Glutamatergic neuron (in vitro differentiated cells): ENCODE measurements around the gene AASDH. TPM values are rescaled to one million over a fixed set of nuclear protein-coding genes. Genes with fewer than 3 reads are reported as not detected.
"Not testable (repeated sequence)": the region's sequence is repeated elsewhere in the genome, so short reads cannot be mapped to it uniquely, and the experiment has no call there.

ENCODE experiments used
- DNase-seq: peaks from one replicate; pipeline ENCODE4 v3.0.0; 2022
- H3K27ac Mint-ChIP-seq: one replicate; pipeline ENCODE4 v1.8.0; 2020; ENCODE audit warnings: mild to moderate bottlenecking, mixed read lengths, inconsistent platforms; ENCODE audit not compliant: unreplicated experiment
- H3K27me3 Mint-ChIP-seq: one replicate; pipeline ENCODE4 v1.8.0; 2020; ENCODE audit warnings: mild to moderate bottlenecking, moderate library complexity, mixed read lengths, inconsistent platforms; ENCODE audit not compliant: unreplicated experiment
- H3K36me3 Mint-ChIP-seq: one replicate; pipeline ENCODE4 v1.8.0; 2020; ENCODE audit warnings: mild to moderate bottlenecking, mixed read lengths, inconsistent platforms; ENCODE audit not compliant: unreplicated experiment
- H3K4me1 Mint-ChIP-seq: one replicate; pipeline ENCODE4 v1.8.0; 2020; ENCODE audit warnings: mild to moderate bottlenecking, low read depth, mixed read lengths, inconsistent platforms; ENCODE audit not compliant: unreplicated experiment
- H3K4me3 Mint-ChIP-seq: one replicate; pipeline ENCODE4 v1.8.0; 2020; ENCODE audit warnings: mild to moderate bottlenecking, mixed read lengths, inconsistent platforms; ENCODE audit not compliant: unreplicated experiment
- H3K9me3 Mint-ChIP-seq: one replicate; pipeline ENCODE4 v1.8.0; 2020; ENCODE audit warnings: mild to moderate bottlenecking, moderate library complexity, mixed read lengths, inconsistent platforms; ENCODE audit not compliant: unreplicated experiment
- total RNA-seq: library from RNA; stranded (reverse); fragmentation: NEBNext Ultra II Directional; extraction: Animal tissue kit (Norgen Biotek cat#: 25700); gene quantifications from one replicate; pipeline ENCODE4 v1.2.1, GENCODE V29; 2021; ENCODE audit not compliant: unreplicated experiment
- TF ChIP-seq, protein P1 (sequence below): fragments of 200-600 bp; sonication (generic); IDR thresholded peaks from one replicate; pipeline ENCODE4 v1.5.0; 2021; ENCODE audit not compliant: partially characterized antibody, unreplicated experiment

AASDH gene
- total RNA-seq, 1 donor from 2014 or later, result 12.1 TPM

DNA sequence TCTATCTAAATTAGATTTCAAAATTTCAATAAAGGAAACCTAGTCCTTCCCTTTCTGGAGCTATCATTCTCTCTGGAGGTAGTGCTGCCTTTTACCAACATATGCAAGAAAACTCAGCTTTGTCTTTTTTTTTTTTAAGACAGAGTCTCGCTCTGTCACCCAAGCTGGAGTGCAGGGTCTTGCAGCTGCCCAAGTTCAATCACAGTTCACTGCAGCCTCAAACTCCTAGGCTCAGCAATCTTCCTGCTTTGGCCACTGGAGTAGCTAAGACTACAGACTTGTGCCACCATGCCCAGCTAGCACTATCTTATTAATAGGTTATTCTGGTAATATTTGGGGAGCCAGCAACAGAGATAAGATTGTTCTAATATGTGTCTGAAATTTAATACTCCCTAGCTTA is 12.3 kb downstream of the AASDH start:
- Mint-ChIP-seq H3K27ac (no peak overlapping the region), H3K4me1 (peaks cover 4% of the 10 kb centered on the region), H3K9me3 (no peaks in the 10 kb centered on the region), H3K27me3 (no peaks in the 10 kb centered on the region), H3K4me3 (no peak overlapping the region), H3K36me3 (no peaks in the 10 kb centered on the region)
- TF ChIP-seq, protein P1, sequence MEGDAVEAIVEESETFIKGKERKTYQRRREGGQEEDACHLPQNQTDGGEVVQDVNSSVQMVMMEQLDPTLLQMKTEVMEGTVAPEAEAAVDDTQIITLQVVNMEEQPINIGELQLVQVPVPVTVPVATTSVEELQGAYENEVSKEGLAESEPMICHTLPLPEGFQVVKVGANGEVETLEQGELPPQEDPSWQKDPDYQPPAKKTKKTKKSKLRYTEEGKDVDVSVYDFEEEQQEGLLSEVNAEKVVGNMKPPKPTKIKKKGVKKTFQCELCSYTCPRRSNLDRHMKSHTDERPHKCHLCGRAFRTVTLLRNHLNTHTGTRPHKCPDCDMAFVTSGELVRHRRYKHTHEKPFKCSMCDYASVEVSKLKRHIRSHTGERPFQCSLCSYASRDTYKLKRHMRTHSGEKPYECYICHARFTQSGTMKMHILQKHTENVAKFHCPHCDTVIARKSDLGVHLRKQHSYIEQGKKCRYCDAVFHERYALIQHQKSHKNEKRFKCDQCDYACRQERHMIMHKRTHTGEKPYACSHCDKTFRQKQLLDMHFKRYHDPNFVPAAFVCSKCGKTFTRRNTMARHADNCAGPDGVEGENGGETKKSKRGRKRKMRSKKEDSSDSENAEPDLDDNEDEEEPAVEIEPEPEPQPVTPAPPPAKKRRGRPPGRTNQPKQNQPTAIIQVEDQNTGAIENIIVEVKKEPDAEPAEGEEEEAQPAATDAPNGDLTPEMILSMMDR, result no peak
- DNase-seq, result no peak

DNA sequence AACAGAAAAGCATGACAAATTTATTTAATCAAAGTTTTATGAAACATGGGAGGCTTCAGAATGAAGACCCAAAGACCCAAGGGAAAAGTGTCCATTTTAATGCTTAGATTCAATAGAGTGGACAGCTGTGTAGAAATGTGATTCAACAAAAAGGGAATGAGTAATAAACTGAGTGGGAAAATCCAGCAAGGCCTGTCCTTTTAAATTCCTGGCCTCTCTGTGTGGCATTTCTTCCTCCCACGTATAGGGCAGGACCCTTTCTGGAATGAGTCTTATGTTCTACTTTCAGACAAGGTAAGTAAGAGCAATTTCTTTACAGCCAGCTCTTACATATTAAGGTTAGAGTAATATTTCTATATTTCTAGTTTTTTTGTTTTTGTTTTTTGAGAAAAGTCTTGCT is 14.5 kb downstream of the AASDH start:
- Mint-ChIP-seq H3K9me3 (no peaks in the 10 kb centered on the region), H3K36me3 (no peaks in the 10 kb centered on the region), H3K27me3 (no peaks in the 10 kb centered on the region), H3K4me1 (peaks cover 4% of the 10 kb centered on the region), H3K27ac (no peak overlapping the region), H3K4me3 (no peak overlapping the region)
- TF ChIP-seq, protein P1, result no peak
- no peak for DNase-seq

DNA sequence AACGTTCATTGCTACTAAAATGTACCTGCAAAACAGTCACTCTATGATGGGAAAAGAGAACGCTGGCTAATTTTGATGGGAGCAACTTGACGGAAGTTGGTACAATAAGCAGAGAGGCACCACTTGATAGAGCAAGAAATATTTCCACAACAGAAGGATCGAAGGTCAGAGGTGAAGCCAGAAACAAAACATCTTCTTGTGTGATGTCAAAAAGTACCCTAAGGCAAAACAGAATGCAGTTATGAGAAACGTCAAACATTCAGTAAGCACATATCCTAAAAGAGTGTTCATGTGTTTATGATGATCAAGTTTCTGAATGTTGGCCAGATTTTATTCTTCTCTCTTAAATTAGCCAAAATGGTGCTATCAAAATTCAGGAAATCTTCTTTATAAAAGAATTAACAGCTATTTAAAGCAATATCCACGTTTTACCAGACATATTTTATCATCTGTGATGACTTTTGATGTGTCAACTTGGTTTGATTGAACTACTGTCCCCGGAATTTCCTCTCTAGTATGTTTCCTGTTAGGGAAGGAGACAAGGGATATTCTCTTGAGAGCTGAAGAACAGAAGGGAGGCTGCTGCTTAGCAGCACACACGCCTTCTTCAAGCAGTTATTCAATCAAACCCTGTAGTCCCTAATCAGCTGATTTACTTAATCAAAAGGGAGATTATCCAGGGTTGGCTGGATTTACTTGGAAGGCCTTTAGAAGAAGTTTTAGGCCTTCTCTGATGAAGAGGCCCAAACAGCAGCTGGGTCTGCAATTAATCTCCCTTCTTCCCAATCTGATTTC is 15.7 kb downstream of the AASDH start:
- TF ChIP-seq, protein P1, result no peak
- no peaks in the 10 kb centered on the region for H3K27me3 Mint-ChIP-seq
- H3K4me3 Mint-ChIP-seq, result no peak overlapping the region
- peaks cover 4% of the 10 kb centered on the region for H3K4me1 Mint-ChIP-seq
- no peaks in the 10 kb centered on the region for H3K36me3 Mint-ChIP-seq
- no peak for DNase-seq
- H3K9me3 Mint-ChIP-seq, result no peaks in the 10 kb centered on the region
- peak overlapping the region; percentile 0 for H3K27ac Mint-ChIP-seq

DNA sequence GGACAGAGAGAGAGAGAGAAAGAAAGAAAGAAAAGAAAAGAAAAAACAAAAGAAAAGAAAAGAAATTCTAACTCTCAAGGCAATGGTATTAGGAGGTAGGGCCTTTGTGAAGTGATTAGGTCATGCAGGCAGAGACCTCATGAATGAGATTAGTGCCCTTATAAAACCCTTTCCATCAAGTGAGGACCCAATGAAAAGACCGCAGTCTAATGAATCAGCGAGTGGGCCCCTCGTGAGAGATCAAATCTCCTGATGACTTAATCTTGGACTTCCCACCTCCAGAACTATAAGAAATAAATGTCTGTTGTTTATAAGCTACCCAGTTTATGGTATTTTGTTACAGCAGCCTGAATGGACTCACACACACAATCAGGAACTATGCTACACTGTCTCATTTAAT is 16.9 kb downstream of the AASDH start:
- Mint-ChIP-seq H3K4me3 (no peak overlapping the region), H3K27ac (no peak overlapping the region), H3K4me1 (peaks cover 4% of the 10 kb centered on the region), H3K36me3 (no peaks in the 10 kb centered on the region), H3K27me3 (no peaks in the 10 kb centered on the region), H3K9me3 (no peaks in the 10 kb centered on the region)
- no peak for DNase-seq
- TF ChIP-seq, protein P1, result no peak

DNA sequence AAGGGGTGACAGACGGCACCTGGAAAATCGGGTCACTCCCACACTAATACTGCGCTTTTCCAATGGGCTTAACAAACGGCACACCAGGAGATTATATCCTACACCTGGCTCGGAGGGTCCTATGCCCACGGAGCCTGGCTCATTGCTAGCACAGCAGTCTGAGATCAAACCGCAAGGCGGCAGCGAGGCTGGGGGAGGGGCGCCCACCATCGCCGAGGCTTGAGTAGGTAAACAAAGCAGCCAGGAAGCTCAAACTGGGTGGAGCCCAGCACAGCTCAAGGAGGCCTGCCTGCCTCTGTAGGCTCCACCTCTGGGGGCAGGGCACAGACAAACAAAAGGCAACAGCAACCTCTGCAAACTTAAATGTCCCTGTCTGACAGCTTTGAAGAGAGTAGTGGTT is 24.3 kb downstream of the AASDH start:
- not testable (repeated sequence) for H3K27ac Mint-ChIP-seq, H3K9me3 Mint-ChIP-seq, DNase-seq, H3K36me3 Mint-ChIP-seq, H3K4me1 Mint-ChIP-seq, H3K27me3 Mint-ChIP-seq, H3K4me3 Mint-ChIP-seq
